KOPT-K1 (cell line): Measurements from ENCODE around the gene YWHAQ.
"Not testable (repeated sequence)": the region's sequence is repeated elsewhere in the genome, so short reads cannot be mapped to it uniquely, and the experiment has no call there.

Source experiments
- H3K27ac ChIP-seq: fragments of 200-600 bp; sonication (generic); 2 replicates; pipeline ENCODE4 v1.5.1; 2016; ENCODE audit warnings: antibody characterized with exemption, mild to moderate bottlenecking, low read depth, low read length; ENCODE audit not compliant: poor library complexity, severe bottlenecking
- H3K36me3 ChIP-seq: fragments of 200-600 bp; sonication (generic); 2 replicates; pipeline ENCODE4 v1.5.1; 2017; ENCODE audit warnings: antibody characterized with exemption, mild to moderate bottlenecking, low read length, moderate library complexity; ENCODE audit not compliant: insufficient read depth
- H3K9me3 ChIP-seq: fragments of 200-600 bp; sonication (generic); 2 replicates; pipeline ENCODE4 v1.5.1; 2017; ENCODE audit warnings: antibody characterized with exemption, low read length, mild to moderate bottlenecking; ENCODE audit not compliant: insufficient read depth, poor library complexity, severe bottlenecking

The YWHAQ gene

GRCh38 chr2:9570182-9571060 lies 60.4 kb downstream of the YWHAQ start:
- no peak overlapping the region for H3K27ac ChIP-seq
- H3K36me3 ChIP-seq = no peaks in the 10 kb centered on the region
- H3K9me3 ChIP-seq = no peaks in the 10 kb centered on the region

DNA sequence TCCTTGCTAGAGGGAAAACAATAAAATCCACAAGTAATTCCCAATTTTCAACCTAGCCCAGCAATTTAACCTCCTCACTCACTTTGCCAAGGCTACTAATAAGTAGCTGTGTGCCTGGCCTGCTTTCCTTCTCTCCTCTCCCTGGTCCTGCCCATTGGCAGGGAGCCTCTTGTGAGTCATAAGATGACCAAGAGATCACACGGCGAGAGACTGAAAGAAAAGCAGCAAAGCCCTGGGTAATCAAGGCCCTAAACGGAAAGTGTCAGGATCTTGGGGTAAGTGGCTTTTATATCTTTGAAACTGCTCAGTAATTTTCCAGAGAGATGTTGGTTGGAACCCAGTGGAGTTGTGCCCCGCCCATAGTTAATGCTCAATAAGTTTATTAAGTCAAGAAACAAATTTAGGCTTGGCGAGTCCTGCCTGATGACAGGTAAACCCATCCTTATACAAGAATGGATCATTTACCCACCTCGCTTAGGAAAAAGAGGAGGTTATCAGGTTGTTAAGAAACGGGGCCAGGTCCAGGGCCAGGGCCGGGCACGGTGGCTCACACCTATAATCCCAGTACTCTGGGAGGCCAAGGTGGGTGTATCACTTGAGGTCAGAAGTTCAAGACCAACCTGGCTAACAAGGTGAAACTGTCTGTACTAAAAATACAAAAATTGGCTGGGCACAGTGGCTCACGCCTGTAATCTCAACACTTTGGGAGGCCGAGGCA lies 65.2 kb downstream of the YWHAQ start:
- H3K36me3 ChIP-seq = no peaks in the 10 kb centered on the region
- no peak overlapping the region for H3K27ac ChIP-seq
- no peaks in the 10 kb centered on the region for H3K9me3 ChIP-seq

DNA sequence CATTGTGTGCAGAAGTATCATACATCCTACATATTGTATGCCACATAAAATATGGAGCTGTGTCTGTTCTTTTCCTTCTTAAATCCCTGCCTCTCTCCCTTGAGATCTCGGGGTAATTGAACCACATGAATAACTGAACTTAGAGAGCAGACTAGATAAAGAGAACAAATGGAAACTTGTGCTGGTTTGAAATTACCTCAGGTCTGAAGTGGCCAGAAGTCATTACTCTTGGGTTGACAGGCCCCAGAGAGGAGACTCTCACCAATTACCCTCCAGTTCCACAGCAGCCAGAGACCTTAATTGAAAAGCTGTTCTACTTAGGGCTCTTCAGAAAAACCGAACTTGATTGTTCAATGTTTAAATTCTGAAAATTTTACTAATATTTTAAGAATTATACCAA lies 70.2 kb downstream of the YWHAQ start:
- Histone ChIP-seq H3K27ac (no peak overlapping the region), H3K9me3 (no peaks in the 10 kb centered on the region), H3K36me3 (no peaks in the 10 kb centered on the region)

GRCh38 chr2:9558948-9559381 lies 71.8 kb downstream of the YWHAQ start:
- H3K27ac ChIP-seq = no peak overlapping the region
- H3K36me3 ChIP-seq = no peaks in the 10 kb centered on the region
- H3K9me3 ChIP-seq = no peaks in the 10 kb centered on the region

GRCh38 chr2:9556121-9556743 lies 74.6 kb downstream of the YWHAQ start:
- peak overlapping the region; percentile 93 for H3K27ac ChIP-seq
- no peaks in the 10 kb centered on the region for H3K9me3 ChIP-seq
- no peaks in the 10 kb centered on the region for H3K36me3 ChIP-seq

DNA sequence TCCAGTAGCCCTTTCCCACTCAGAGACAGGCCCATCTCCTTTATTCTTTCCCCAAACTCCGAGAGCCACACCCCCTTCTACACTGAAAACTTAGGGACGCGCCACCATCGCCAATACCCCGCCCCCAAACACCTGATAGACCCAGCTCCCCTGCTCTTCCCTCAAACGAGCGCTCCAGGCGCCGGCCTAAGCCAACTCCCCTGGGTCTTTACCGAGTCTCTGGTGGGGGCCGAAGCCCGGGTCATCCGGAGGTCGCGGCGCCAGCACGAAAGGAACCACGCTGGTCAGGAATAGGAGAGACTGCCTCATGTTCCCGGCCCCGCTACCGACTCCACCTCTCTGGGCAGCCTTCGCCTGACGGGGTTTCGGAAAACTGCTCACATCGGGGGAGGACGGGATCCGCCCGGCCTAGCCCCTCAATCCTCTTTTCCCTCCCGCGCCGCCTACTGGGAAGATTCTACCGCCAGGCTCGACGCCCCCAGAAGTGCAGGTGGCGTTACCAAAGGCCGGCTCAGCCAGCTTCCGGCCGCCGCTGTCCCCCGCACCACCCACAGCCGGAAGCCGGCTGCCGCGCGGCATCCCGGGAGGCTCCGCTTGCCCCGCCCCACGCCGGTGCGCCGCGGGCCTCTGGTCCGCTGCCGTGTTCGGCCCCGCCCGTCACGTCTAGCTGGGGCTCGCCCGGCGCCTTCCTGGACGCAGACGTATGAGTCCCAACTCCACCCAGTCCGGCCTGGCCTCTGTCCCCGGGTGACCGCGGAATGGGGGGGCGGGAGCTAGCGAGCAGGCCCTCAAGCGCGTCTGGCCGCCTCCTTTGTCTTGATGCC lies 75.3 kb downstream of the YWHAQ start, which contains the start of gene ADAM17:
ADAM17 (minus strand) TSS at position 534 of the 824 bp plus-strand sequence; CDS start at position 309, 225 bp downstream.
- H3K9me3 ChIP-seq = no peaks in the 10 kb centered on the region
- no peaks in the 10 kb centered on the region for H3K36me3 ChIP-seq
- H3K27ac ChIP-seq = peak within 1 kb of the TSS; percentile 93

DNA sequence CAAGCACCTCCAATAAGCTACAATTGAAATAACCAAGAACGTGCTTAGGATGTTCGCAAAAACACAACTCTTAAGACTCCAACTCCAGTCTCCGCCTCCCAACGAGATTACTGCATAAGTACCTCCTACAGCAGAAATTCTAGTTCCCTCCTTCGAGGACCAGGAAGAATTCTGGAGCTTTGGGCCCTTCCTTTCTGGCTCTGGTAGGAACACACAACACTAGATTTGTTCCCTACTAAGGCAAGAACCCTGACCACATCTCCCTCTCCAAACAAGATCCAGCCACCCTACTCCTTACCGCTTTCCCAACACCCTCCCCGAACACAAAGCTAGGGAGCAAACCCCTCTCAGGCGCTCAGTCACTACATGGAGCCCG lies 75.9 kb downstream of the YWHAQ start:
- Histone ChIP-seq H3K36me3 (no peaks in the 10 kb centered on the region), H3K27ac (peak overlapping the region; percentile 93), H3K9me3 (no peaks in the 10 kb centered on the region)

GRCh38 chr2:9552219-9553178 lies 78.3 kb downstream of the YWHAQ start:
- peak overlapping the region; percentile 30 for H3K27ac ChIP-seq
- no peaks in the 10 kb centered on the region for H3K36me3 ChIP-seq
- H3K9me3 ChIP-seq = no peaks in the 10 kb centered on the region

DNA sequence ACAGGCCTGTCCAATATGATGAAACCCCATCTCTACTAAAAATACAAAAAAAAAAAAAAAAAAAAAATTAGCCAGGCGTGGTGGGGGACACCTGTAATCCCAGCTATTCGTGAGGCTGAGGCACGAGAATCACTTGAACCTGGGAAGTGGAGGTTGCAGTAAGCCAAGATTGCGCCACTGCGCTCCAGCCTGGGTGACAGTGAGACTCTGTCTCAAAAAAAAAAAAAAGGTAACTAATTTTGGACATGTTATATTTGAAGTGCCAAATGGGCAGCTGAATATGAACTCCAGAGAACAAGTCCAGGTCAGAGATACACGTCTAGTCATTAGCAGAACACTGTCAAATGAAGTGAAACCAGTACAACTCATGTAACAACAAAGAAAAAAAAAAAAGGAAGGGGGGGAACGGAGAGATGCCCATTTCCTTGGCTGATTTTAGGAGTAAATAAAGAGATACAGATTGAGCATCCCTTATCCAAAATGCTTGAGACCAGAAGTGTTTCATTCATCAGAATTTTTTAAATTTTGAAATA lies 79.9 kb downstream of the YWHAQ start:
- H3K36me3 ChIP-seq, H3K9me3 ChIP-seq, H3K27ac ChIP-seq: not testable (repeated sequence)

DNA sequence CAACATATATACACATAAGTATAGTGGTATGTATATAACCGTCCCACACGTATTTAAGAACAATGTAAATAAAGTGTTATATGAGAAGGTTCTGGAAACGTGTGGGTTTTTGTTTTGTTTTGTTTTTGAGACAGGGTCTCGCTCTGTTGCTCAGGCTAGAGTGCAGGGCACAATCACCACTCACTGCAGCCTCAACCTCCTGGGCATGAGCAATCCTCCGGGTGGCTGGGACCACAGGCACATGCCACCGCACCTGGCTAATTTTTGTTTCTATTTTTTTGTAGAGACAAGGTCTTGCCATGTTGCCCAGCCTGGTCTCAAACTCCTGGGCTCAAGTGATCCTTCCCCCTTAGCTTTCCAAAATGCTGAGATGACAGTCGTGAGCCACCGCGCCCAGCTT lies 81.4 kb downstream of the YWHAQ start:
- Histone ChIP-seq H3K36me3 (no peaks in the 10 kb centered on the region), H3K9me3 (no peaks in the 10 kb centered on the region), H3K27ac (no peak overlapping the region)

GRCh38 chr2:9548506-9548905 lies 82.3 kb downstream of the YWHAQ start:
- Histone ChIP-seq H3K36me3 (no peaks in the 10 kb centered on the region), H3K27ac (peak overlapping the region; percentile 28), H3K9me3 (no peaks in the 10 kb centered on the region)

DNA sequence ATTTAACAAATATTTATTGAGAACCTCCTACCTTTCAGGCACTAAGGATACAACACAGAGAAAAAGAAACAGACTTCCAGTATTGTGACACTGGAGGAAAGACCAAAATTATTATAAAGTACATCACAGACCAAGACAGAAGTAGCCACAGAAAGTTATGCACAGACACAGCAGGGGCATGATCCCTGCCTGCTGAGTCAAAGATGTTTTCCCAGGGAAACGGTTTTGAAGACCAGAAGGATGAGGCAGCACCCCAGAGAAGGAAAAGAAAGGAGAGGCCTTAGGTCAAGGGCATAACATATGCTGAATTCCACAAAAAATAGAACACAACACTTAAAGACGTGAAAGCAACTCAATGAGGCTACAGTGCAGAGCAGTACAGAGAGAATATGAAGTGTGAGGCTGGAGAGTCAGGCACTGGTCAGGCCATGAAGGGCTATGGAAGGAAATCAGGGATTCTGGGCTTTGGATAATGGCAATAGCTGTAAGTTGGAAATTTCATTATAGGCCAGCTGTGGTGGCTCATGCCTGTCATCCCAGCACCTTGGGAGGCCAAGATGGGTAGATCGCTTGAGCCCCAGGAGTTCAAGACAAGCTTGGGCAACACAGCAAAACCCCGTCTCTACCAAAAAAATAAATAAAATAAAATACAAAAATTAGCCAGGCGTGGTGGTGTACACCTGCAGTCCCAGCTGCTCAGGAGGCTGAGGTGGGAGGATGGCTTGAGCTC lies 83.4 kb downstream of the YWHAQ start:
- Histone ChIP-seq H3K36me3 (0 out of 2 replicates have a peak, but pooled peaks cover 5% of the 10 kb centered on the region), H3K27ac (no peak overlapping the region), H3K9me3 (no peaks in the 10 kb centered on the region)

DNA sequence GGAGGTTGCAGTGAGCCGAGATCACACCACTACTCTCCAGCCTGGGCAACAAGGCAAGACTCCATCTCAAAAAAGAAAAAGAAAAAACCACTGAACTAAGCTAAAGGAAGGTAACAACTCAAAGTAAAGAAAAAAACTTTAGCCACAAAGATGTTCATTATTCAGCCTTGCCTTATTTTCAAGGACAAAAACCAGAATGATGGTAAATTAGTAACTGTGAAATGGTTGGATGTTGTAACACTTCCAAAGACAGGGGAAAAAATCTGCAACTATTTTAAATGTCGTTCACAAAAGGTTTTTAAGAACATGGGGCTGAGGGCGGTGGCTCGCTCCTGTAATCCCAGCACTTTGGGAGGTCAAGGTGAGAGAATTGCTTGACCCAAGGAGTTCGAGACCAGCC lies 85.3 kb downstream of the YWHAQ start:
- H3K36me3 ChIP-seq = 0 out of 2 replicates have a peak, but pooled peaks cover 8% of the 10 kb centered on the region
- no peak overlapping the region for H3K27ac ChIP-seq
- no peaks in the 10 kb centered on the region for H3K9me3 ChIP-seq
